WTC11 (cell line): ENCODE measurements around the gene GLI2. TPM values are rescaled to one million over a fixed set of nuclear protein-coding genes. Genes with fewer than 3 reads are reported as not detected.
A peak's percentile ranks its signal among the peaks of the same experiment; 100 is the strongest.

Experiments
- ATAC-seq: fragments of 200-7000 bp; cut with Tn5 transposase; 2 replicates; pipeline ENCODE4 v1.10.0; 2021; ENCODE audit warnings: mild to moderate bottlenecking, moderate library complexity
- CTCF ChIA-PET: fragments of 300-600 bp; sonication (Branson Sonifier 250); formaldehyde crosslinking; loops from one replicate; lab custom pipeline; 2021; ENCODE audit warnings: antibody characterized with exemption; lab: Charles Lee
- POLR2A ChIA-PET: fragments of 350-600 bp; sonication (Branson Sonifier 250); formaldehyde crosslinking; loops from one replicate; lab custom pipeline; 2021; ENCODE audit warnings: antibody characterized with exemption; lab: Charles Lee
- DNase-seq: peaks from one replicate; pipeline ENCODE4 v3.0.0; 2021; ENCODE audit warnings: low spot score
- H3K27ac Mint-ChIP-seq: 2 replicates; pipeline ENCODE4 v1.8.0; 2021; ENCODE audit warnings: mixed read lengths
- H3K27me3 Mint-ChIP-seq: 2 replicates; pipeline ENCODE4 v1.8.0; 2021; ENCODE audit warnings: low read depth, mild to moderate bottlenecking, moderate library complexity, mixed read lengths
- H3K36me3 Mint-ChIP-seq: 2 replicates; pipeline ENCODE4 v1.8.0; 2021; ENCODE audit warnings: mixed read lengths
- H3K4me1 Mint-ChIP-seq: 2 replicates; pipeline ENCODE4 v1.8.0; 2022; ENCODE audit warnings: mixed read lengths
- H3K4me3 Mint-ChIP-seq: 2 replicates; pipeline ENCODE4 v1.8.0; 2021; ENCODE audit warnings: mild to moderate bottlenecking, moderate library complexity, mixed read lengths
- H3K9me3 Mint-ChIP-seq: 2 replicates; pipeline ENCODE4 v1.8.0; 2021; ENCODE audit warnings: mixed read lengths
- CREM ChIP-seq: sonication (generic); formaldehyde crosslinking; IDR thresholded peaks from 2 replicates; pipeline ENCODE4 v1.8.1; 2022; ENCODE audit warnings: mild to moderate bottlenecking, missing genetic modification reagents, moderate library complexity
- NR2C2 ChIP-seq: sonication (generic); formaldehyde crosslinking; IDR thresholded peaks from 2 replicates; pipeline ENCODE4 v1.8.0; 2022; ENCODE audit warnings: mild to moderate bottlenecking, missing genetic modification reagents
- OVOL2 ChIP-seq: fragments of 250-450 bp; sonication (Bioruptor Pico); IDR thresholded peaks from 2 replicates; pipeline ENCODE4 v1.9.0; 2021; ENCODE audit warnings: mild to moderate bottlenecking, borderline replicate concordance
- PRRX2 ChIP-seq: fragments of 250-450 bp; sonication (Bioruptor Pico); IDR thresholded peaks from 2 replicates; pipeline ENCODE4 v1.8.0; 2021; ENCODE audit warnings: mild to moderate bottlenecking
- RORB ChIP-seq: fragments of 250-450 bp; sonication (Bioruptor Pico); IDR thresholded peaks from 2 replicates; pipeline ENCODE4 v1.9.0; 2021; ENCODE audit warnings: mild to moderate bottlenecking
- SMAD4 ChIP-seq: sonication (generic); formaldehyde crosslinking; IDR thresholded peaks from 2 replicates; pipeline ENCODE4 v1.8.0; 2022; ENCODE audit warnings: mild to moderate bottlenecking, missing genetic modification reagents
- TEAD1 ChIP-seq: sonication (generic); formaldehyde crosslinking; IDR thresholded peaks from 2 replicates; pipeline ENCODE4 v1.8.0; 2022; ENCODE audit warnings: mild to moderate bottlenecking, missing genetic modification reagents
- ZNF232 ChIP-seq: sonication (generic); formaldehyde crosslinking; IDR thresholded peaks from 2 replicates; pipeline ENCODE4 v1.8.0; 2022; ENCODE audit warnings: mild to moderate bottlenecking, missing genetic modification reagents
- ZNF317 ChIP-seq: sonication (generic); formaldehyde crosslinking; IDR thresholded peaks from 2 replicates; pipeline ENCODE4 v1.8.1; 2023; ENCODE audit warnings: low read depth, mild to moderate bottlenecking, moderate library complexity, missing genetic modification reagents, borderline replicate concordance
- ZNF416 ChIP-seq: fragments of 250-450 bp; sonication (Bioruptor Pico); IDR thresholded peaks from 2 replicates; pipeline ENCODE4 v1.9.0; 2021; ENCODE audit warnings: mild to moderate bottlenecking, inconsistent platforms
- total RNA-seq: library from RNA; stranded (reverse); gene quantifications from 3 replicates; pipeline ENCODE4 v1.2.3, GENCODE V29; 2021
- TF ChIP-seq, protein P1 (sequence below): sonication (generic); formaldehyde crosslinking; IDR thresholded peaks from 2 replicates; pipeline ENCODE4 v1.8.1; 2023; ENCODE audit warnings: mild to moderate bottlenecking, missing genetic modification reagents
- TF ChIP-seq, protein P2 (sequence below): sonication (generic); formaldehyde crosslinking; IDR thresholded peaks from 2 replicates; pipeline ENCODE4 v1.8.1; 2022; ENCODE audit warnings: mild to moderate bottlenecking, missing genetic modification reagents, moderate library complexity, borderline replicate concordance
- TF ChIP-seq, protein P3 (sequence below): sonication (generic); formaldehyde crosslinking; IDR thresholded peaks from 2 replicates; pipeline ENCODE4 v1.8.1; 2023; ENCODE audit warnings: mild to moderate bottlenecking, missing genetic modification reagents, borderline replicate concordance
- TF ChIP-seq, protein P4 (sequence below): fragments of 250-450 bp; sonication (Bioruptor Pico); IDR thresholded peaks from 2 replicates; pipeline ENCODE4 v1.9.0; 2021; ENCODE audit warnings: moderate library complexity, mild to moderate bottlenecking, inconsistent platforms, borderline replicate concordance
- TF ChIP-seq, protein P5 (sequence below): fragments of 250-450 bp; sonication (Bioruptor Pico); IDR thresholded peaks from 2 replicates; pipeline ENCODE4 v2.1.2; 2022; ENCODE audit warnings: mild to moderate bottlenecking, moderate library complexity
- TF ChIP-seq, protein P6 (sequence below): sonication (generic); formaldehyde crosslinking; IDR thresholded peaks from 2 replicates; pipeline ENCODE4 v1.8.0; 2023; ENCODE audit warnings: missing genetic modification reagents

GLI2 gene
- total RNA-seq, 1 experiment from 2014 or later, result 60.9 TPM

DNA sequence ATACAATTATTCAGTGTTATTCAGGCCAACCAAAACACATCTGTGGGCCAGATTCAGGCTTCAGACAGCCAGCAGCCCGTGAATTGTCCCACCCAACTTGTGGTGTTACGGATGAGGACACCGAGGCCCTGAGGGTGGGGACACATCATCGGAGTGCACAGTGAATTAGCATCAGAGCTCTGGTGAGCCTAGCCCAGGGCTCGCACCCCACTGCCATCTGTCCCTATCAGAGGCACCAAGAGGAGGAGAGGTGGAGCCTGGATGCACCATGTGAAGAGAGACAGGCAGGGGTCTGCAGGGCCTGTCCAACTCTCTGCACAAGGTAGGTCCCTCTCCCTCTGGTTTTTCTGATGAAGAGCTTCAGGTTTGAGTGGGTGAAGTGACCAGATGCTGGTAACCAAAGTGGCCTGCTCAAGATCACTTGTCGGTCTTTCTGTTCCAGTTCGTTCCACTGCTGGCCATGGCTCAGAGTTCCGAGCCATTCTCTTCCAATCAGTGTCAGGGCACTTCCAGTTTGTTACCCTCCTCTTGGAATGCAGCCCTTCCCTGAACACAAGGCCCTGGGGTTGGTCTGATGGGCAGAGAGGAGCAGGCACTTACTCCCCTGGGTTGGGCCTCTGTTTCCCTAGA, 14.8 kb upstream of the GLI2 start:
- Mint-ChIP-seq H3K9me3 (peaks cover 15% of the 10 kb centered on the region), H3K27ac (no peak overlapping the region), H3K4me1 (peaks cover 22% of the 10 kb centered on the region), H3K36me3 (peaks cover 15% of the 10 kb centered on the region), H3K27me3 (peaks cover 67% of the 10 kb centered on the region)
- no peak for ATAC-seq
- ChIA-PET CTCF (interaction anchor here (1.2 kb wide), 1 partner anchor 356 kb away, joined by 6 read pairs; no protein-coding TSS in a partner anchor), POLR2A (no interaction called here)
- TF ChIP-seq, protein P1, sequence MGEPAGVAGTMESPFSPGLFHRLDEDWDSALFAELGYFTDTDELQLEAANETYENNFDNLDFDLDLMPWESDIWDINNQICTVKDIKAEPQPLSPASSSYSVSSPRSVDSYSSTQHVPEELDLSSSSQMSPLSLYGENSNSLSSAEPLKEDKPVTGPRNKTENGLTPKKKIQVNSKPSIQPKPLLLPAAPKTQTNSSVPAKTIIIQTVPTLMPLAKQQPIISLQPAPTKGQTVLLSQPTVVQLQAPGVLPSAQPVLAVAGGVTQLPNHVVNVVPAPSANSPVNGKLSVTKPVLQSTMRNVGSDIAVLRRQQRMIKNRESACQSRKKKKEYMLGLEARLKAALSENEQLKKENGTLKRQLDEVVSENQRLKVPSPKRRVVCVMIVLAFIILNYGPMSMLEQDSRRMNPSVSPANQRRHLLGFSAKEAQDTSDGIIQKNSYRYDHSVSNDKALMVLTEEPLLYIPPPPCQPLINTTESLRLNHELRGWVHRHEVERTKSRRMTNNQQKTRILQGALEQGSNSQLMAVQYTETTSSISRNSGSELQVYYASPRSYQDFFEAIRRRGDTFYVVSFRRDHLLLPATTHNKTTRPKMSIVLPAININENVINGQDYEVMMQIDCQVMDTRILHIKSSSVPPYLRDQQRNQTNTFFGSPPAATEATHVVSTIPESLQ (CRISPR knock-in tag), result no peak
- TF ChIP-seq NR2C2 (CRISPR knock-in tag), result no peak
- TF ChIP-seq, protein P2, sequence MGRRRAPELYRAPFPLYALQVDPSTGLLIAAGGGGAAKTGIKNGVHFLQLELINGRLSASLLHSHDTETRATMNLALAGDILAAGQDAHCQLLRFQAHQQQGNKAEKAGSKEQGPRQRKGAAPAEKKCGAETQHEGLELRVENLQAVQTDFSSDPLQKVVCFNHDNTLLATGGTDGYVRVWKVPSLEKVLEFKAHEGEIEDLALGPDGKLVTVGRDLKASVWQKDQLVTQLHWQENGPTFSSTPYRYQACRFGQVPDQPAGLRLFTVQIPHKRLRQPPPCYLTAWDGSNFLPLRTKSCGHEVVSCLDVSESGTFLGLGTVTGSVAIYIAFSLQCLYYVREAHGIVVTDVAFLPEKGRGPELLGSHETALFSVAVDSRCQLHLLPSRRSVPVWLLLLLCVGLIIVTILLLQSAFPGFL (CRISPR knock-in tag), result no peak
- TF ChIP-seq, all 79 proteins: peak for 0
- no peak overlapping the region for H3K4me3 Mint-ChIP-seq
- no peak for DNase-seq

DNA sequence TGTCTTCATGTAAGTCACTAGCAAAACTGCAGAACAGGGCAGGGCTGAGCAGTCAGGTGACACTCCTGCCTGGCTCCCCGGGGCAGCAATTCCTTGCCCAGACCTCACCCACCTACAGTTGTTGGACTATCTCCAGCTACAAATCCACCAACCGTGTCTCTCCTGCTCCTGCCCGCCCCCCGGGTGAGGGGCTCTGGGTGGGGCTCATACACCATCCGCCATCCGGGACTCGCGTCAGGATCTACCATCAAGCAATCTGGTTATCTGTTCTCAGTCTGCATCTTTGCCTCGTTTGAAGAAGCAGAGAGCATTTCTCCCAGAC, 13.5 kb upstream of the GLI2 start:
- Mint-ChIP-seq H3K27me3 (peaks cover 70% of the 10 kb centered on the region), H3K27ac (no peak overlapping the region), H3K4me1 (peaks cover 17% of the 10 kb centered on the region), H3K36me3 (peaks cover 23% of the 10 kb centered on the region), H3K4me3 (no peak overlapping the region), H3K9me3 (peaks cover 23% of the 10 kb centered on the region)
- DNase-seq (no peak), ATAC-seq (no peak)
- ChIA-PET CTCF (no interaction called here), POLR2A (no interaction called here)
- TF ChIP-seq, protein P3, sequence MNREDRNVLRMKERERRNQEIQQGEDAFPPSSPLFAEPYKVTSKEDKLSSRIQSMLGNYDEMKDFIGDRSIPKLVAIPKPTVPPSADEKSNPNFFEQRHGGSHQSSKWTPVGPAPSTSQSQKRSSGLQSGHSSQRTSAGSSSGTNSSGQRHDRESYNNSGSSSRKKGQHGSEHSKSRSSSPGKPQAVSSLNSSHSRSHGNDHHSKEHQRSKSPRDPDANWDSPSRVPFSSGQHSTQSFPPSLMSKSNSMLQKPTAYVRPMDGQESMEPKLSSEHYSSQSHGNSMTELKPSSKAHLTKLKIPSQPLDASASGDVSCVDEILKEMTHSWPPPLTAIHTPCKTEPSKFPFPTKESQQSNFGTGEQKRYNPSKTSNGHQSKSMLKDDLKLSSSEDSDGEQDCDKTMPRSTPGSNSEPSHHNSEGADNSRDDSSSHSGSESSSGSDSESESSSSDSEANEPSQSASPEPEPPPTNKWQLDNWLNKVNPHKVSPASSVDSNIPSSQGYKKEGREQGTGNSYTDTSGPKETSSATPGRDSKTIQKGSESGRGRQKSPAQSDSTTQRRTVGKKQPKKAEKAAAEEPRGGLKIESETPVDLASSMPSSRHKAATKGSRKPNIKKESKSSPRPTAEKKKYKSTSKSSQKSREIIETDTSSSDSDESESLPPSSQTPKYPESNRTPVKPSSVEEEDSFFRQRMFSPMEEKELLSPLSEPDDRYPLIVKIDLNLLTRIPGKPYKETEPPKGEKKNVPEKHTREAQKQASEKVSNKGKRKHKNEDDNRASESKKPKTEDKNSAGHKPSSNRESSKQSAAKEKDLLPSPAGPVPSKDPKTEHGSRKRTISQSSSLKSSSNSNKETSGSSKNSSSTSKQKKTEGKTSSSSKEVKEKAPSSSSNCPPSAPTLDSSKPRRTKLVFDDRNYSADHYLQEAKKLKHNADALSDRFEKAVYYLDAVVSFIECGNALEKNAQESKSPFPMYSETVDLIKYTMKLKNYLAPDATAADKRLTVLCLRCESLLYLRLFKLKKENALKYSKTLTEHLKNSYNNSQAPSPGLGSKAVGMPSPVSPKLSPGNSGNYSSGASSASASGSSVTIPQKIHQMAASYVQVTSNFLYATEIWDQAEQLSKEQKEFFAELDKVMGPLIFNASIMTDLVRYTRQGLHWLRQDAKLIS (CRISPR knock-in tag), result no peak
- TF ChIP-seq, protein P4, sequence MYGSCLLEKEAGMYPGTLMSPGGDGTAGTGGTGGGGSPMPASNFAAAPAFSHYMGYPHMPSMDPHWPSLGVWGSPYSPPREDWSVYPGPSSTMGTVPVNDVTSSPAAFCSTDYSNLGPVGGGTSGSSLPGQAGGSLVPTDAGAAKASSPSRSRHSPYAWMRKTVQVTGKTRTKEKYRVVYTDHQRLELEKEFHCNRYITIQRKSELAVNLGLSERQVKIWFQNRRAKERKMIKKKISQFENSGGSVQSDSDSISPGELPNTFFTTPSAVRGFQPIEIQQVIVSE (CRISPR knock-in tag), result no peak
- no peak for TF ChIP-seq TEAD1 (CRISPR knock-in tag)

DNA sequence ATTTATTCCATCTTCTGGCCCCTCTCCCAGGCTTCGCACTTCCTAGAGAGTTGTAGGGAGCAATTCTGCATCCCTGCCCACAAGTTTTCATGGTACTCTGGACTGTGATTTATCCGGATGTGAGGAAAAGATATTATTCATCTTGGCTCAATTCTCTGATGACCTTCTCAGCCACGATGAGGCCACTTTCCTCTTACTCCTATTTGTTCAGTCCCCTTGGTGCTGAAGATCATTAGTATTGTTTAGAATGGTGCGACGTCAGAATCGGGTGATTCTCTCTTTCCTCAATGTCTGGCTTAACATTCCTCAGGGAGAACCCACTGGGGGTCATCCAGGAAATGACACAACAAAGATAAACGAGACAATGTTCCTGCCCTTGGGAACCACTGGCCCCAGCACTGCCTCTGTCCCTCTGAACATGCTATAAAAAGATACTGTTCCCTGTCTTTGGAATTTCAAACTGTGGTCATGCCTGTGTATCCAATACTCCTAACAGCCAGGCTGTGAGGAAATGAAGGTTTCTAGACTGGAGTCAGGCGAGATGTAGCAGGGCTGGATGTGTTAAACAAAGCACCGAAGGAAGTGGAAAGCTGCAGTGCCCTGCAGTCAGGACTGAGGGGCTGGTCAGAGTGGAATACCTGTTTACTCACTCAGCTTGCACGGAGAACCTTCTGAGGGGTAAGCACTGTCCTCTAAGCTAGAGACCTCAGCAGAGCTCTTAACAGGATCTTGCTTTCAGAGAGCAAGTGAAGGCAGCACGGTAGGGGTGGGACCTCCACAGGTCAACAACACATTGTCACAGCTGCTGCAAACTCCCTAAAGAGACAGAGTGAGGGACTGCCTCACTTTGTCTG, 12.9 kb upstream of the GLI2 start:
- ChIA-PET POLR2A (interaction anchor here (0.6 kb wide), 1 partner anchor 386 kb away, joined by 8 read pairs; no protein-coding TSS in a partner anchor), CTCF (interaction anchor here (1.0 to 1.1 kb wide), 2 partner anchors 14 to 237 kb away, joined by 3 to 4 read pairs; no protein-coding TSS in a partner anchor)
- Mint-ChIP-seq H3K27ac (no peak overlapping the region), H3K9me3 (peaks cover 23% of the 10 kb centered on the region), H3K4me1 (peaks cover 15% of the 10 kb centered on the region), H3K27me3 (peaks cover 67% of the 10 kb centered on the region), H3K4me3 (no peak overlapping the region), H3K36me3 (peaks cover 23% of the 10 kb centered on the region)
- peak; percentile 91 for ATAC-seq
- DNase-seq, result no peak
- TF ChIP-seq SMAD4 (no peak), CREM (no peak), RORB (CRISPR knock-in tag) (no peak), ZNF232 (CRISPR knock-in tag) (no peak), PRRX2 (no peak), OVOL2 (CRISPR knock-in tag) (no peak), ZNF317 (CRISPR knock-in tag) (no peak), ZNF416 (CRISPR knock-in tag) (no peak)
- TF ChIP-seq, protein P5, sequence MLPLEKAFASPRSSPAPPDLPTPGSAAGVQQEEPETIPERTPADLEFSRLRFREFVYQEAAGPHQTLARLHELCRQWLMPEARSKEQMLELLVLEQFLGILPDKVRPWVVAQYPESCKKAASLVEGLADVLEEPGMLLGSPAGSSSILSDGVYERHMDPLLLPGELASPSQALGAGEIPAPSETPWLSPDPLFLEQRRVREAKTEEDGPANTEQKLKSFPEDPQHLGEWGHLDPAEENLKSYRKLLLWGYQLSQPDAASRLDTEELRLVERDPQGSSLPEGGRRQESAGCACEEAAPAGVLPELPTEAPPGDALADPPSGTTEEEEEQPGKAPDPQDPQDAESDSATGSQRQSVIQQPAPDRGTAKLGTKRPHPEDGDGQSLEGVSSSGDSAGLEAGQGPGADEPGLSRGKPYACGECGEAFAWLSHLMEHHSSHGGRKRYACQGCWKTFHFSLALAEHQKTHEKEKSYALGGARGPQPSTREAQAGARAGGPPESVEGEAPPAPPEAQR (CRISPR knock-in tag), result no peak
- TF ChIP-seq, protein P6, sequence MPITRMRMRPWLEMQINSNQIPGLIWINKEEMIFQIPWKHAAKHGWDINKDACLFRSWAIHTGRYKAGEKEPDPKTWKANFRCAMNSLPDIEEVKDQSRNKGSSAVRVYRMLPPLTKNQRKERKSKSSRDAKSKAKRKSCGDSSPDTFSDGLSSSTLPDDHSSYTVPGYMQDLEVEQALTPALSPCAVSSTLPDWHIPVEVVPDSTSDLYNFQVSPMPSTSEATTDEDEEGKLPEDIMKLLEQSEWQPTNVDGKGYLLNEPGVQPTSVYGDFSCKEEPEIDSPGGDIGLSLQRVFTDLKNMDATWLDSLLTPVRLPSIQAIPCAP (CRISPR knock-in tag), result no peak
